ENCODE results near the gene NLRP9. TPM values are rescaled to one million over a fixed set of nuclear protein-coding genes. Genes with fewer than 3 reads are reported as not detected.

Gene NLRP9
- total RNA-seq, 1 donor, result not detected

GRCh38 chr19:55697069-55697440 is 41.1 kb downstream of the NLRP9 start:
- DNase-seq (ENCODE audit: insufficient read length, low spot score, missing footprints), result peak; percentile 72
- no peaks in the 10 kb centered on the region for H3K79me2 ChIP-seq (ENCODE audit: insufficient read depth, low read length)
- no peak overlapping the region for H2AFZ ChIP-seq (ENCODE audit: low read length)
- H3K36me3 ChIP-seq (ENCODE audit: insufficient read depth, low read length), result peaks cover 43% of the 10 kb centered on the region
- no peaks in the 10 kb centered on the region for H4K20me1 ChIP-seq (ENCODE audit: insufficient read depth, low read length)
- H3K27me3 ChIP-seq (ENCODE audit: insufficient read depth, low read length), result no peaks in the 10 kb centered on the region
- no peak overlapping the region for H3K4me3 ChIP-seq (ENCODE audit: insufficient read depth, low read length)
- no peak overlapping the region for H3K27ac ChIP-seq (ENCODE audit: low read depth, low read length)
- no peak for TF ChIP-seq CTCF (IDR thresholded peaks at IDR 0.05; ENCODE audit: extremely low read depth, low read depth, low read length)
- H3K4me1 ChIP-seq (ENCODE audit: insufficient read depth, low read length), result no peaks in the 10 kb centered on the region
- H3K4me2 ChIP-seq (ENCODE audit: insufficient read depth, low read length), result no peak overlapping the region
- H3K9me3 ChIP-seq (ENCODE audit: low read depth, low read length), result no peaks in the 10 kb centered on the region

GRCh38 chr19:55696301-55697068 is 41.7 kb downstream of the NLRP9 start:
- peaks cover 43% of the 10 kb centered on the region for H3K36me3 ChIP-seq (ENCODE audit: insufficient read depth, low read length)
- H3K27me3 ChIP-seq (ENCODE audit: insufficient read depth, low read length), result no peaks in the 10 kb centered on the region
- no peaks in the 10 kb centered on the region for H4K20me1 ChIP-seq (ENCODE audit: insufficient read depth, low read length)
- no peaks in the 10 kb centered on the region for H3K9me3 ChIP-seq (ENCODE audit: low read depth, low read length)
- H3K4me1 ChIP-seq (ENCODE audit: insufficient read depth, low read length), result no peaks in the 10 kb centered on the region
- H3K27ac ChIP-seq (ENCODE audit: low read depth, low read length), result no peak overlapping the region
- H2AFZ ChIP-seq (ENCODE audit: low read length), result no peak overlapping the region
- H3K4me2 ChIP-seq (ENCODE audit: insufficient read depth, low read length), result no peak overlapping the region
- no peak overlapping the region for H3K4me3 ChIP-seq (ENCODE audit: insufficient read depth, low read length)
- no peaks in the 10 kb centered on the region for H3K79me2 ChIP-seq (ENCODE audit: insufficient read depth, low read length)
- peak; percentile 86 for DNase-seq (ENCODE audit: insufficient read length, low spot score, missing footprints)
- no peak for TF ChIP-seq CTCF (IDR thresholded peaks at IDR 0.05; ENCODE audit: extremely low read depth, low read depth, low read length)

- Histone ChIP-seq H3K4me1 (ENCODE audit: insufficient read depth, low read length) (no peaks in the 10 kb centered on the region), H3K27ac (ENCODE audit: low read depth, low read length) (no peak overlapping the region), H3K4me3 (ENCODE audit: insufficient read depth, low read length) (no peak overlapping the region), H3K79me2 (ENCODE audit: insufficient read depth, low read length) (no peaks in the 10 kb centered on the region), H3K36me3 (ENCODE audit: insufficient read depth, low read length) (peaks cover 42% of the 10 kb centered on the region), H3K9me3 (ENCODE audit: low read depth, low read length) (no peaks in the 10 kb centered on the region), H2AFZ (ENCODE audit: low read length) (no peak overlapping the region), H3K4me2 (ENCODE audit: insufficient read depth, low read length) (no peak overlapping the region), H4K20me1 (ENCODE audit: insufficient read depth, low read length) (no peaks in the 10 kb centered on the region), H3K27me3 (ENCODE audit: insufficient read depth, low read length) (no peaks in the 10 kb centered on the region)
- no peak for TF ChIP-seq CTCF (IDR thresholded peaks at IDR 0.05; ENCODE audit: extremely low read depth, low read depth, low read length)
- DNase-seq (ENCODE audit: insufficient read length, low spot score, missing footprints), result peak; percentile 72
Observed at GRCh38 chr19:55695511-55696290, 42.5 kb downstream of the NLRP9 start.

Data from osteoblast (primary cell).